CD14-positive monocyte (primary cell): ENCODE results near the gene CCNI. TPM values are rescaled to one million over a fixed set of nuclear protein-coding genes. Genes with fewer than 3 reads are reported as not detected.

Experiments
- DNase-seq, 3 donors: peaks; one replicate each; pipeline ENCODE4 v3.0.0-alpha.2; 2011 to 2022
- H2AFZ ChIP-seq: 2 replicates; pipeline ENCODE4 v1.6.0; 2012; ENCODE audit warnings: mild to moderate bottlenecking, low read depth, low read length, inconsistent platforms; ENCODE audit not compliant: insufficient read depth, poor library complexity, severe bottlenecking
- H3K27ac ChIP-seq, 2 donors: 1 replicate in 1 of 2; 2 replicates in 1 of 2; pipeline ENCODE4 v1.5.1; 2012 to 2013; ENCODE audit warnings: low read length in 2 of 2, control low read depth in 1 of 2, inconsistent platforms in 1 of 2, low read depth in 1 of 2, mild to moderate bottlenecking in 1 of 2
- H3K27me3 ChIP-seq, 2 donors: one replicate each; pipeline versions ENCODE4 v1.6.0 to v1.6.1; 2011 to 2013; ENCODE audit warnings: low read length in 2 of 2; ENCODE audit not compliant: control insufficient read depth in 2 of 2, insufficient read depth in 2 of 2
- H3K36me3 ChIP-seq, 2 donors: replicated peaks in 1 of 2; 1 replicate in 1 of 2; 2 replicates in 1 of 2; pipeline versions ENCODE4 v1.5.1 to v1.6.1; 2012 to 2013; ENCODE audit warnings: low read length in 2 of 2, control low read depth in 1 of 2, inconsistent platforms in 1 of 2, mild to moderate bottlenecking in 1 of 2; ENCODE audit not compliant: insufficient read depth in 2 of 2, control insufficient read depth in 1 of 2
- H3K4me1 ChIP-seq, 2 donors: 1 replicate in 1 of 2; 2 replicates in 1 of 2; pipeline versions ENCODE4 v1.5.1 to v1.6.1; 2012 to 2013; ENCODE audit warnings: low read length in 2 of 2, control low read depth in 1 of 2, inconsistent platforms in 1 of 2, mild to moderate bottlenecking in 1 of 2, moderate library complexity in 1 of 2; ENCODE audit not compliant: insufficient read depth in 2 of 2, control insufficient read depth in 1 of 2
- H3K4me2 ChIP-seq: replicated peaks from 2 replicates; pipeline ENCODE3; 2012; ENCODE audit warnings: low read length, moderate library complexity, mild to moderate bottlenecking; ENCODE audit not compliant: poor library complexity, severe bottlenecking; ENCODE audit errors: extremely low read depth
- H3K4me3 ChIP-seq, 3 experiments: fragments of 200-600 bp in 1 of 3; sonication (generic) in 1 of 3; replicated peaks in 1 of 3; 1 replicate in 2 of 3; 2 replicates in 1 of 3; pipeline ENCODE4 v1.5.1; 2011 to 2013; ENCODE audit warnings: low read length in 3 of 3, mild to moderate bottlenecking in 3 of 3, control low read depth in 2 of 3, low read depth in 2 of 3, inconsistent platforms in 1 of 3, moderate library complexity in 1 of 3
- H3K79me2 ChIP-seq: 2 replicates; pipeline ENCODE4 v1.6.0; 2012; ENCODE audit warnings: mild to moderate bottlenecking, control low read depth, inconsistent platforms, low read length, moderate library complexity; ENCODE audit not compliant: insufficient read depth
- H3K9ac ChIP-seq: 2 replicates; pipeline ENCODE4 v1.6.0; 2017; ENCODE audit warnings: low read length, mild to moderate bottlenecking; ENCODE audit not compliant: insufficient read depth, poor library complexity, severe bottlenecking
- H3K9me3 ChIP-seq, 2 donors: replicated peaks in 1 of 2; 1 replicate in 1 of 2; 2 replicates in 1 of 2; pipeline versions ENCODE4 v1.5.1 to v1.6.1; 2012 to 2013; ENCODE audit warnings: low read length in 2 of 2, control low read depth in 1 of 2; ENCODE audit not compliant: control insufficient read depth in 1 of 2, insufficient read depth in 1 of 2
- H4K20me1 ChIP-seq: 2 replicates; pipeline ENCODE4 v1.6.0; 2012; ENCODE audit warnings: mild to moderate bottlenecking, low read length, control low read depth, moderate library complexity; ENCODE audit not compliant: insufficient read depth
- H3K27ac Mint-ChIP-seq, 7 donors: one replicate each; pipeline ENCODE4 v1.8.0; 2020; ENCODE audit warnings: mild to moderate bottlenecking in 7 of 7, mixed read lengths in 7 of 7, moderate library complexity in 6 of 7, inconsistent platforms in 2 of 7
- H3K27me3 Mint-ChIP-seq, 3 donors: one replicate each; pipeline ENCODE4 v1.8.0; 2021 to 2022; ENCODE audit warnings: low read depth in 3 of 3, mild to moderate bottlenecking in 3 of 3, mixed read lengths in 3 of 3, moderate library complexity in 3 of 3, inconsistent platforms in 1 of 3
- H3K36me3 Mint-ChIP-seq, 2 donors: one replicate each; pipeline ENCODE4 v1.8.0; 2020; ENCODE audit warnings: mixed read lengths in 2 of 2, inconsistent platforms in 1 of 2, mild to moderate bottlenecking in 1 of 2
- H3K4me1 Mint-ChIP-seq: one replicate; pipeline ENCODE4 v1.8.0; 2020; ENCODE audit warnings: mild to moderate bottlenecking, mixed read lengths
- H3K4me3 Mint-ChIP-seq, 2 donors: one replicate each; pipeline ENCODE4 v1.8.0; 2020; ENCODE audit warnings: mild to moderate bottlenecking in 2 of 2, mixed read lengths in 2 of 2, moderate library complexity in 1 of 2
- H3K9me3 Mint-ChIP-seq, 7 donors: one replicate each; pipeline ENCODE4 v1.8.0; 2020 to 2022; ENCODE audit warnings: mixed read lengths in 7 of 7, mild to moderate bottlenecking in 6 of 7, moderate library complexity in 6 of 7, inconsistent platforms in 2 of 7
- CTCF ChIP-seq: fragments of 200-600 bp; IDR thresholded peaks from one replicate; pipeline ENCODE4 v1.8.0; 2022; ENCODE audit warnings: antibody characterized with exemption, mild to moderate bottlenecking
- WGBS: methylation state at CpG from one replicate; pipeline ENCODE4 v1.1.5; 2013; ENCODE audit warnings: missing lambda C conversion rate; ENCODE audit not compliant: insufficient coverage; 5-methylcytosine and 5-hydroxymethylcytosine counted together
- intact Hi-C, 2 donors: fragments of 100-400 bp; cut with micrococcal nuclease; formaldehyde crosslinking; loops; one replicate each; pipeline versions ENCODE4 v1.15.0 to v1.15.1; 2023
- polyA plus RNA-seq, 3 donors: library from polyadenylated mRNA; depleted of rRNA in 1 of 3; unstranded in 2 of 3; stranded (reverse) in 1 of 3; fragments of 300-500 nt in 2 of 3; fragments of >200 nt in 1 of 3; fragmentation: Illumina TruSeq in 2 of 3; gene quantifications; 1 replicate in 2 of 3; 2 replicates in 1 of 3; pipeline ENCODE4 v1.2.3, GENCODE V29; 2012 to 2021

Gene CCNI
- polyA plus RNA-seq, 3 donors: 106 to 264 (median 171) TPM

- TF ChIP-seq CTCF: peak; percentile 66
- H3K4me3 Mint-ChIP-seq: no peak overlapping the region
- Histone ChIP-seq H2AFZ (no peak overlapping the region), H3K27me3 (no peaks in the 10 kb centered on the region), H3K9ac (no peak overlapping the region), H3K9me3 (no peaks in the 10 kb centered on the region), H3K4me2 (no peak overlapping the region), H3K4me1 (peaks cover 18 to 21% of the 10 kb centered on the region in 2 donors), H4K20me1 (peaks cover 24% of the 10 kb centered on the region), H3K36me3 (peaks cover 33 to 49% of the 10 kb centered on the region in 2 donors), H3K4me3 (no peak overlapping the region), H3K27ac (peak overlapping the region in 1 of 2 donors; percentile 22), H3K79me2 (no peaks in the 10 kb centered on the region)
- no peaks in the 10 kb centered on the region for H3K9me3 Mint-ChIP-seq
- DNase-seq: peak in 1 of 3 donors; percentile 5
- H3K27ac Mint-ChIP-seq: peak overlapping the region in 3 of 7 donors; percentile 6 to 68 (median 33)
- WGBS: no CpG with 5 or more reads among the region's 4 CpGs
- H3K36me3 Mint-ChIP-seq: peaks cover 25 to 42% of the 10 kb centered on the region in 2 donors
- peaks cover 0 to 2% (median 0%) of the 10 kb centered on the region in 3 donors for H3K27me3 Mint-ChIP-seq
- H3K4me1 Mint-ChIP-seq: peaks cover 19% of the 10 kb centered on the region
- intact Hi-C loops: loop anchor here in 1 of 2 donors (5.0 kb wide), 1 partner anchor 158 kb away; no protein-coding TSS in a partner anchor
These were observed 31.2 kb downstream of the CCNI start for GRCh38 chr4:77044461-77045150.

- peaks cover 0 to 2% (median 0%) of the 10 kb centered on the region in 3 donors for H3K27me3 Mint-ChIP-seq
- intact Hi-C loops: no loop called here
These were observed 32.2 kb downstream of the CCNI start for GRCh38 chr4:77043507-77044136.

More at GRCh38 chr4:77043507-77044136, 32.2 kb downstream of the CCNI start:
- peaks cover 24 to 39% of the 10 kb centered on the region in 2 donors for H3K36me3 ChIP-seq
- Mint-ChIP-seq H3K4me1 (peaks cover 22% of the 10 kb centered on the region), H3K4me3 (no peak overlapping the region), H3K9me3 (no peaks in the 10 kb centered on the region), H3K27ac (no peak overlapping the region), H3K36me3 (peaks cover 25 to 36% of the 10 kb centered on the region in 2 donors)
- no peak overlapping the region for H3K4me2 ChIP-seq
- H3K4me3 ChIP-seq: no peak overlapping the region
- peaks cover 20% of the 10 kb centered on the region for H4K20me1 ChIP-seq
- WGBS: 100% methylated on average over 1 of the region's 3 CpGs
- TF ChIP-seq CTCF: no peak
- no peaks in the 10 kb centered on the region for H3K9me3 ChIP-seq
- H3K27ac ChIP-seq: no peak overlapping the region
- no peaks in the 10 kb centered on the region for H3K27me3 ChIP-seq
- H3K9ac ChIP-seq: no peak overlapping the region
- H3K4me1 ChIP-seq: peaks cover 18 to 23% of the 10 kb centered on the region in 2 donors
- no peaks in the 10 kb centered on the region for H3K79me2 ChIP-seq
- DNase-seq: no peak
- H2AFZ ChIP-seq: no peak overlapping the region
